ENCODE results near the gene TMEM121. TPM values are rescaled to one million over a fixed set of nuclear protein-coding genes. Genes with fewer than 3 reads are reported as not detected.

TMEM121 gene
- total RNA-seq, 2 donors from 2014 or later, result 0.82 TPM

DNA sequence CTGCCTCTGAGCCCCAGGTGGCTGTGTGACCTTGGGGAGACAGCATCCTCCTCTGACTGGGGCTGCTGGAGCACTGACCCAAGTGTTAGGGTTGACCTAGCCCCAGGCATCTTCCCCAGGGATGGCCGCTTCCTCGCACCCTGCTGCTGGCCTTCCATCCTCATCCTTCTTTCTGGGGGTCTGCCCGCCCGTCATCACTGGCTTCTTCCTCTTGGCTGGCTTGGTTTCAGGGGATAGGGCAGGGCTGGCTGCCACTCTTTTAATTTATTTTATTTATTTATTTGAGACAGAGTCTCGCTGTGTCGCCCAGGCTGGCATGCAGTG lies 31.8 kb upstream of the TMEM121 start:
- H3K36me3 ChIP-seq, result no peaks in the 10 kb centered on the region
- H3K27ac ChIP-seq, result no peak overlapping the region
- H3K9ac ChIP-seq (ENCODE audit: low read depth in 2 of 2, low read length in 2 of 2), result no peak overlapping the region
- no peak for TF ChIP-seq CTCF (IDR thresholded peaks at IDR 0.05)
- no peak for DNase-seq
- intact Hi-C loops (cut with DNase I), result loop anchor here (5.0 kb wide), 1 partner anchor 33 kb away; the partner anchor contains the start of gene TMEM121
- no peak overlapping the region for H3K4me3 ChIP-seq
- H3K4me1 ChIP-seq, result no peaks in the 10 kb centered on the region
- no peaks in the 10 kb centered on the region for H3K27me3 ChIP-seq
- H3K9me3 ChIP-seq, result no peaks in the 10 kb centered on the region

- intact Hi-C loops (cut with DNase I), result no loop called here
- Histone ChIP-seq H3K27ac (no peak overlapping the region), H3K27me3 (no peaks in the 10 kb centered on the region), H3K36me3 (no peaks in the 10 kb centered on the region), H3K9me3 (no peaks in the 10 kb centered on the region), H3K4me1 (no peaks in the 10 kb centered on the region), H3K4me3 (no peak overlapping the region), H3K9ac (ENCODE audit: low read depth in 2 of 2, low read length in 2 of 2) (no peak overlapping the region)
- DNase-seq, result no peak
- TF ChIP-seq CTCF (IDR thresholded peaks at IDR 0.05), result no peak
These were observed 31.0 kb upstream of the TMEM121 start for GRCh38 chr14:105495101-105495989.

GRCh38 chr14:105495990-105496830 lies 30.2 kb upstream of the TMEM121 start:
- intact Hi-C loops (cut with DNase I), result no loop called here

DNA sequence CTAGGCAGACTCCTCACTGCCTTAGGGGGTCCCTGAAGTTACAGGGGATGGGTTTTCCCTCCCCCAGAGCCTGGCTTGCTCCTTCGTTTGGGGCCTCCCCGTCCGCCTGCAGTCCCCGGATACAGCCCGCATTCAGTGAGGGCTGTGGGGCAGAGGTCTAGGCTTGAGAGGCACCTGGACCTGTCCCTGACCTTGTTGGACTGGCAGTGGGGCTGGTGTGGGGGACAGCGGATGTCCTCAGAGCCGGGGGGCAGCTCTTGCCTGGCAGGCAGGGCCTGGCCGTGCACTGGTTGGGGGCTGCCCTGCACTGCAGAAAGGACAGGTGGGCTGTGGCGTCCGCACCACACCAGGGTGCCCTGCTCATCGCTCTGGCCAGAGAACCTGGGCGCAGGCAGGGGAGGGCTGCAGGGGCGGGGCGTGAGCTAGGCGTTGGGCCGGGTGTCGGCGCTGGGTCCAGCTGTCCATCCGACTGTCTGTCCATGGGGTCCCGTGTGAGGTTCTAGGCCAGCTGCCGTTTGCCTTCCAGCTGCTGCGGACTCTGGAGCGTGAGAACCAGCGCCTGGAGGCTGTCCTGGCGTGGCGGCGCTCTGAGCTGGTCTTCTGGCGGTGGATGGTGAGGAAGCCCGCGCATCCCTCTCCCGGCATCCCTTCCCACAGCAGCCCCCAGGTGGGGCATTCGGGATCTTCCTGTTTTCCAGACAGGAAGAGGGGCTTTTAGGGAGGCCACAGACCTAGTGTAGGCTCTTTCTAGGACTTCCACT lies 29.4 kb upstream of the TMEM121 start:
- TF ChIP-seq CTCF (IDR thresholded peaks at IDR 0.05), result no peak
- H3K4me1 ChIP-seq, result no peaks in the 10 kb centered on the region
- H3K27me3 ChIP-seq, result no peaks in the 10 kb centered on the region
- H3K9me3 ChIP-seq, result no peaks in the 10 kb centered on the region
- no peak overlapping the region for H3K27ac ChIP-seq
- no peak overlapping the region for H3K4me3 ChIP-seq
- H3K9ac ChIP-seq (ENCODE audit: low read depth in 2 of 2, low read length in 2 of 2), result no peak overlapping the region
- H3K36me3 ChIP-seq, result no peaks in the 10 kb centered on the region
- intact Hi-C loops (cut with DNase I), result no loop called here
- no peak for DNase-seq

More at GRCh38 chr14:105495990-105496830, 30.2 kb upstream of the TMEM121 start:
- TF ChIP-seq CTCF (IDR thresholded peaks at IDR 0.05), result no peak
- no peaks in the 10 kb centered on the region for H3K9me3 ChIP-seq
- DNase-seq, result no peak
- H3K27ac ChIP-seq, result no peak overlapping the region
- H3K9ac ChIP-seq (ENCODE audit: low read depth in 2 of 2, low read length in 2 of 2), result no peak overlapping the region
- H3K27me3 ChIP-seq, result no peaks in the 10 kb centered on the region
- H3K4me1 ChIP-seq, result no peaks in the 10 kb centered on the region
- H3K4me3 ChIP-seq, result no peak overlapping the region
- H3K36me3 ChIP-seq, result no peaks in the 10 kb centered on the region
